ENCODE measurements around the gene MTF1.

DNA sequence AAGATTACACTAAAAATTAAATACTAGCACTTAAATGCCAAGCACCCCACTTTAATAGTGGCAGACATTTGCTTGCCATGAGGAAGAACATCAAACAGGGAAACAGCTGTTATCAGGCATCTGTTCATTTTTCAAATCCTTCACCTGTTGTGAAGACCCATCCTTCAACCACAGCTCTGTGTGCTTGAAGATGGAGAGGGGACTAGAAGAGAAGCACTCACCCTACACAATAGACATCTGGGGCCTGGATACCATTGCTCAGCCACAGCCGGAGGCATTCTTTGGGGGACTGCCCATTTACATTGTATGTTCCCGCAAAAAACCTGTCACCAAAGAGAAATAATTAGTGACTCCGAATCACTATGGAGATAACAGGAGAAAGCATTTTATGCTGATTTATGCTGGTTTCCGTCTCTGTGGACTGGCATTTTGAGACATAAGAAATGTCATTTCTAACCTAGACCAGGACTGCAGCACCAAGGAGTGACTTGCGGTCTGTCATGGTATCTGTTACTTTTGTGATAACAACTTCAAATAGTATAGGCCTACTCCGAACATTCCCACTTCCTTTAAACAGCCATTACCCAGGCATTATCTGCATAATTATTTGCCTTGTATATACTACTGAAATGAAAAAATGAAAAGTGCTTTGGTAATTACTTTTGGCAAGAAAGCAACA lies 28.8 kb upstream of the MTF1 start:
- TF ChIP-seq EZH2 (IDR thresholded peaks at IDR 0.05) (no peak), CTCF (IDR thresholded peaks at IDR 0.05) (no peak)

All from neural progenitor cell (in vitro differentiated cells).